ENCODE measurements around the gene KCNIP2. TPM values are rescaled to one million over a fixed set of nuclear protein-coding genes. Genes with fewer than 3 reads are reported as not detected.
"Not testable (repeated sequence)": the region's sequence is repeated elsewhere in the genome, so short reads cannot be mapped to it uniquely, and the experiment has no call there.

The KCNIP2 gene
- total RNA-seq, 1 donor from 2014 or later, result 568 TPM

DNA sequence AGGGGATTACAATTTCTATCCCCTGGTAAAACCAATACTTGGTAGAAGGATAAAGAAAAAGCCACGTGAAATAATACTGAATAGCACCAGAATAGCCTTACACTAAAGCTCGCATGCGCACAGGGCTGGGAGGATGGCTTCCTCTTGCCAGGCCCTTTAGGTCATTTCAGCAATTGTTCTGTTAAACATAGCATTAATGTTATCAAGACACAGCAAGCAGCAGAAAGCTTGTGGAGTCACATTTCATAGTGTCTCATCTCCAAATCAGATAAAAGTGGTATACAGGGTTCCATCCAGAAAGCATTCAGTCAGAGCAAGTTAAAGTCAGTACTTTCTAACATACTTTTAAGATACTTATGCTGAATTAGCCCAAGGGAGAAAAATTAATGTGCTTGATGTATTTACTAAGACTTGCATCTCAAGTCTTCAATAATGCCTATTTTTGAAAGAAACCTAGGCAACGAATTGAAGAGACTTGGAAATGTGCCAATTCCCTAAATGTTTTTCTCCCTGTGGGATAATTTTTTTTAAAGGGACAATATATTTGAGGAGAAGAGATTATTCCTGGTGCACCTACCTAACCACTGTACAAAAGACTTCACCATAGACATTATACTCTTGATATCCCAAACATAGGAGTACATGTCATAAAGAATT is 46.1 kb downstream of the KCNIP2 start:
- ATAC-seq (no peak), DNase-seq (no peak)
- intact Hi-C loops (cut with micrococcal nuclease), result no loop called here

GRCh38 chr10:101793526-101793925 is 50.1 kb downstream of the KCNIP2 start:
- ATAC-seq, result no peak
- intact Hi-C loops (cut with micrococcal nuclease), result no loop called here
- no peak for DNase-seq

DNA sequence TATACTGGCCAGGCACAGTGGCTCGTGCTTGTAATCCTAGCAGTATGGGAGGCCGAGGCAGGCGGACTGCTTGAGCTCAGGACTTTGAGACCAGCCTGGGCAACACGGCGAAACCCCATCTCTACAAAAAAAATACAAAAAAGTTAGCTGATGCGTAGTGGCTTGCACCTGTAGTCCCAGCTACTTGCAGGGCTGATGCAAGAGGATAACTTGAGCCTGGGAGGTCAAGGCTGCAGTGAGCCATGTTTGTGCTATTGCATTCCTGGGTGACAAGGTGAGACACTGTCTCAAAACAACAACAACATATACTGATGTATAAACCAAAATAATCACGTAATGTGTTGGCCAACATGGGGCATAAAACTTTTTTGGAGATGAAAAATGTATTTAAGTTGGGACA is 53.9 kb downstream of the KCNIP2 start:
- intact Hi-C loops (cut with micrococcal nuclease), result no loop called here
- DNase-seq (no peak), ATAC-seq (no peak)

DNA sequence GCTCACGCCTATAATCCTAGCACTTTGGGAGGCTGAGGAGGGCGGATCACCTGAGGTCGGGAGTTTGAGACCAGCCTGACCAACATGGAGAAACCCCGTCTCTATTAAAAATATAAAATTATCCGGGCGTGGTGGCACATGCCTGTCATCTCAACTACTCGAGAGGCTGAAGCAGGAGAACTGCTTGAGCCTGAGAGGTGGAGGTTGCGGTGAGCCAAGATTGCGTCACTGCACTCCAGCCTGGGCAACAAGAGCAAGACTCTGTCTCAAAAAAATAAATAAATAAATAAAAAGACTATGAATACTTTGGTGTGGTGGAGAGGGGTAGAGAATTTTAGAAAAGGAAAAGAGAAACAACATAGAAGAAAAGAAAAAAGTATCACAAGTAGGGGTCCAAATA is 54.4 kb downstream of the KCNIP2 start:
- intact Hi-C loops (cut with micrococcal nuclease); ATAC-seq; DNase-seq: not testable (repeated sequence)

DNA sequence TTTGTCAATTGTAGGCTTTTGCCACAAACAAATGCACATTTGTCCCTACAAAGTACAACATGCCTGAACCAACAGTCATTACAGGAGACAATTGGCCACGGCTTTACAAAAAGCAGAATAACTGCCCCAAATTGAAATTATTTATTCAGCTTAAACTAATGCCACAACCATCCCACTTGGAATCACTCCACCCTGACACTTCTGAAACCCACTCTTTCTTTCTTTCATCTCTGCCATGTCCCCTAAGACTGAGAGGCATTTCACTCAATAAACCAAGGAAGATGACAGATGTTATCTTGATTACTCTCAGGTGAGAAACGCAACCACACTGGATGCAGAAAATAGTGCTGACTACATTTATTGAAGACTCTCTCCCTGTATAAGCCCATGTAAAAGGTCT is 57.8 kb downstream of the KCNIP2 start:
- DNase-seq, result no peak
- intact Hi-C loops (cut with micrococcal nuclease), result no loop called here
- no peak for ATAC-seq

DNA sequence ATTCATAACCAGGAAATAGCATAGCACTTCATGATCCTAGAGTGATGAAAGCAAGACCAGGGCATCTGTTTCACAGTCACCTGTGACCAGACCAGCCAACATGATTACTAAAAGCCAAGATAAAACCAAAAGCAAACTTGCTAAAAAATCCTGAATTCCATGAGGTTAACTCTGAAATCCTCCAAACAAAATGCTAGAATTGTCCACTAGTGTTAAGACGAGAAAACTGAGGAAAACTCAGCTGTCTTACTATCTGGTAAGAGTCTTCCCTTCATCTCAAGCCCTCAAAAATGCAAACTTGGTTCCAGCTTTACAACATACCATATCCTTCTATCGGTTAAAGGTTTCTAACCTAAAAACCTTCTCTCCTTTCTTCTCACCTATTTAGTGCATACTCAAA is 59.0 kb downstream of the KCNIP2 start:
- intact Hi-C loops (cut with micrococcal nuclease), result no loop called here
- ATAC-seq (no peak), DNase-seq (no peak)

DNA sequence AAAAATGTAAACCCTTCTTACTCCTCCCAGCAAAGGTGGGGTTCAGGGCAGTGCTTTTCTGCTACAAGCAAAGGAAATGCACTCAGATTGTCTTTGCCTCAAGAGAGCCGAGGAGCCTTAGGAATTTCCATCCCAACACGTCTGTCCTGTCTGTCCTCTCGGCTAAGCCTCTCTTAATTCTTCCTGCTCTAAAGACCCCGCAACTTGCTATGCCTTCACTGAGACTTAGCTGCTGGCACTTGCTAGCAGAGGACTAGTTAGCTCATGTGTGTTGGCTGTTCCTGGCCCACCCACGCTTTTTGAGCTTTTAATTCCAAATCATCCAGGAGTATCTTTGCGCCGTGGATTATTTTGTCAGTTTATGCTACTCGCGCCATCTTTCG is 59.9 kb downstream of the KCNIP2 start:
- intact Hi-C loops (cut with micrococcal nuclease), result no loop called here
- no peak for DNase-seq
- ATAC-seq, result no peak

DNA sequence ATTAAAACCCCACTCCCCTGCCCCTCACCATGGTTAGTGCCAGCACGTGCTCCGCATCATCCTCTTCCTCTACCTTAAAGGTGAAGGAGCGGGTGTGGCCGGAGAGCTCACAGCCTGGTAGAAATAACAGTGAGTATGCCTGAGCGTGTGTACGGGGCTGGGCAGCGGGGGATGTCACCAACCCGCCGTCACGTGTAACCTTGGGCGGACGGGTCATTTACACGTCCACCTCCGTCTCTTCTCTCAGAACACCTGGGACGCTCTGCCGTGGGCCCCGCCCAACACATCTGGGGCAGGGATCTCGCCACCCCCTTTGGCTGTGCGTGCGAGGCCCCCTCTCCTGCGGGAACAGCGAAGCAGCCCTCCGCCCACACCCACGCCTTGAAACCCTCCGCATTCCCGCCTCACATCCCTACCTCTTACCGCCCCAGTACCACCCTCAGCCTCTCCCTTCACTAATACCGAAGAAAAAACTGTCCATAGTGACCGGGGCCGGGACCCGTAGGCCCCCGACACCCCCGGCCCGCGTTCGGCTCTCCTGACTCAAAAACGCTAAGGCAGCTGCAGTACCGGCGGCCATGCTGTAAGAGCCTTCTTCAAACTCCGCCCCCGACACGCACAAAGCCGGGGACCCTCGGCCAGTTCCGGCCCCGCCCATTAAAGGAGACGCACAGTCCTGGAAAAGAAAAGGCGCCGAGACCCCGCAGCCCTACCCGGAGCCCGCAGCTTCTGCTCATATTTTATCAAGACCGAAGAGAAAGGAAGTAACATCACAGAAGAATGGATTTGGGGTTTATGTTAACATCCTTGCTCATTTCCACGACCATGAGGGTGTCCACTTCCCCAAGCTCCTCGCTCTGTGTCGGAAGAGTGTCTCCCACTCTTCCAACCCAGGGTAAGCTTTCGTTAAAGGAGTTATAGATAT is 60.5 kb downstream of the KCNIP2 start, which contains the start of gene NPM3:
NPM3 (minus strand) TSS at position 636 of the 925 bp plus-strand sequence; CDS start at position 580, 56 bp downstream.
- ATAC-seq (peak; percentile 67), DNase-seq (peak; percentile 85)
- intact Hi-C loops (cut with micrococcal nuclease), result no loop called here

- ATAC-seq, result no peak
- no peak for DNase-seq
- intact Hi-C loops (cut with micrococcal nuclease), result no loop called here
Observed at GRCh38 chr10:101781984-101782810, 61.4 kb downstream of the KCNIP2 start.

- no peak for ATAC-seq
- no peak for DNase-seq
- intact Hi-C loops (cut with micrococcal nuclease), result no loop called here
Observed at GRCh38 chr10:101781655-101781983, 62.0 kb downstream of the KCNIP2 start.

DNA sequence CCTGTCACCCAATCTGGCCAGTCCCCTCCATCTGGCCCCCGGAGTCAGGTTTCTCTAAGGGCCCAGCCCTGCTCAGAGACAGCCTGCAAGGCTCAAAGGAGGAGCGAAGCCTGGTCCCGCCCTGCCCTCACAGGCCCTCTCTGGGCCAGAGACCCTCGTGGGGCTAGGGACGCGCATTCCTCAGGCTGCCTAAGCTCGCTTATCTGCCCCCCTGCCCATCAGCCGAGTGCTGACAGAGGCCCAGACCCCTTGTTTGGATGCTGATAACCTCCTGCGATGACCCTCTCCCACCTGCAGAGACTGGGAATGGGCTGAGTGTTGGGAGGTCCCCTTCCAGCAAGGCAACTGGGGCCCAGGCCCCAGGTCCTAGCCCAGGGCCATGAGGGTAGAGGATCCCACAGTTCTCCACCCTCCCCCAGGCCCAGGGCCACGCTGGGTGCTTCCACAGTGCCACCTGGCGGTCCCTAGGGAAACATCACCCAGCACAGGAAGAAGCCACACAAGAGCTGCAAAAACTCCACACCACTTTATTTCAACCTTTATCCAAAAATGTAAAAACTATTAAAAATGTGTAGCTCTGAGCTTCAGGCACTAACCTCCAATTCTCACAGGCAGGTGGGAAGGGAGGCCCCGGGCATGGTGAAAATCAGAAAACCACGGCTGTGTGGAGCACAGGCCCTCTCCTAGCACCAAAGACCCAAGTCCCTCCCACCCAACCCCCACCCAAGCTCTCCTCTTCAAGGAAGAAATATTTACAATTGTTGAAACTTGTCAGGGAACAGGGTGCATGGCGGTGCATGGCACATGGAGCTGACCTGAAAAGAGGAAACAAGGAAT is 62.6 kb downstream of the KCNIP2 start:
- DNase-seq (peak; percentile 72), ATAC-seq (peak; percentile 58)
- intact Hi-C loops (cut with micrococcal nuclease), result no loop called here

DNA sequence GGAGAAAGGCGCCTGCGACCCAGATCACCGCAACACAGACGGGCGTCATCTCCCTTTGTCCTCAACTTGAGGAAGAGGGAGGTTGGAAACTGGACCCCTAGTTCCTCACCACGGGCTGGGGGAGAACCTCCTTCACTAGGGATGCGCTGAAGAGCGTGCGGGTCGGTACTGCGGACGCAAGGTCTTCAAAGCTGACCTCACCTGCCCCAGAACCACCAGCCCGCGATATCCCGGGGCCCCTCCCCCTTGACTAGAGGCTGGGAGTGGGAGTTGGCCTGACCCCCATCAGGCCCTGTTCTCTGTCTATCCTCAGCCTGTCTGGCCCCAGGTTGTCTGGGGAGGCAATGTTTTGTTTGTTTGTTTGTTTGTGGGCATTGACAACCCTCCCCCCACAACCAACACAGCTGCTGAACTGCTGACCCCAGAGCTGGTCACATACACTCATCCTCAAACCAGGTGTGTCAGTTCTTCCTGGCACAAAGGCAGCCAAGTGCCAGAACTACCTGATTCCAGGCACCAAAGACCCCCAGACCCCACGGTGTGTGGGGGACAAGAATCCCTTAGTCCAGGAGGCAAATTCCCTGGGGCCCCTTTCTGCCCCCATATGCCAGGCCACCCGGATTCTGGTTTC is 63.3 kb downstream of the KCNIP2 start:
- ATAC-seq (no peak), DNase-seq (no peak)
- intact Hi-C loops (cut with micrococcal nuclease), result no loop called here

- peak; percentile 90 for DNase-seq
- intact Hi-C loops (cut with micrococcal nuclease), result loop anchor here (10.0 kb wide), 1 partner anchor 175 kb away; no protein-coding TSS in a partner anchor
- ATAC-seq, result peak; percentile 82
Observed at GRCh38 chr10:101779544-101780186, 63.9 kb downstream of the KCNIP2 start.

- DNase-seq, result no peak
- intact Hi-C loops (cut with micrococcal nuclease), result loop anchor here (10.0 kb wide), 1 partner anchor 174 kb away; no protein-coding TSS in a partner anchor
- ATAC-seq, result peak; percentile 23
Observed at GRCh38 chr10:101778781-101779543, 64.6 kb downstream of the KCNIP2 start.

DNA sequence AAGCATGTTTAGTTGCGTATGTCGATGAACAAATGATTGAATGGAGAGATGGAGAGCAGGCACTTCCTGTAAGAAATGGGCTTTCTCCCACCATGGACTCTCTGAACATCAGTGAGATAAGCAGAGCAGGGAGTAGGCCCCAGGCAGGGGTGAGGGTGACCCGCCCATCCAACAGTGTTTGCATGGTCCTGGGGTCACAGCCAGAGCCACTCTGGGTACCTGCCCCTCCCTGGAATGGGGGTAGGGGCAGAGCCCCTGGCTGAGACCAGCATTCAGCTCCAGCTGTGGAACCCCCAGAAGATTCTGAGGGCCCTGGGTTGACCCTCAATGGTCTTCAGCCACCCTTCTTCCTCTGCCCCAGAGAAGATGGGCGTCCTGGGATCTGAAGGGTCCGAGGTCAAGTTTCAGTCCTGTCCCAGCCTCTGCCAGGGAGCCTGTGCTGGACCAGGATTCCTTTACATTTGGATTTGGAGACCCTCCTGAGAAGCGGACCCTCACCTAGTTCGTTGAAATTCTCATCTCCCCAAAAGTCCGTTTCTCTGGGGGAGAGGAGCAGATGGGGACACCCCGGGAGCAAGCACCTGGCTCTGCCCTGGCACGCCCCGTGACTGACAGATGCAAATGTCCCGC is 65.3 kb downstream of the KCNIP2 start:
- no peak for ATAC-seq
- intact Hi-C loops (cut with micrococcal nuclease), result loop anchor here (10.0 kb wide), 1 partner anchor 173 kb away; no protein-coding TSS in a partner anchor
- no peak for DNase-seq

GRCh38 chr10:101777619-101778145 is 65.9 kb downstream of the KCNIP2 start:
- intact Hi-C loops (cut with micrococcal nuclease), result loop anchor here (10.0 kb wide), 1 partner anchor 173 kb away; no protein-coding TSS in a partner anchor
- ATAC-seq (no peak), DNase-seq (no peak)

Measured in left ventricle myocardium superior (tissue), 1 donor.